ENCODE results near the gene SSR1.
"Not testable (repeated sequence)": the region's sequence is repeated elsewhere in the genome, so short reads cannot be mapped to it uniquely, and the experiment has no call there.

GRCh38 chr6:7344773-7345450 is 31.9 kb upstream of the SSR1 start:
- TF ChIP-seq CTCF (IDR thresholded peaks at IDR 0.05; ENCODE audit: poor library complexity, severe bottlenecking); EP300 (conservative IDR thresholded peaks at IDR 0.05; ENCODE audit: poor library complexity, severe bottlenecking): not testable (repeated sequence)

Data from neural cell (in vitro differentiated cells).